ENCODE data around the gene CDK14.

The CDK14 gene

GRCh38 chr7:91165006-91165845, 569.1 kb downstream of the CDK14 start:
- H3K4me1 ChIP-seq (ENCODE audit: insufficient read depth, low read length): no peaks in the 10 kb centered on the region
- no peaks in the 10 kb centered on the region for H4K20me1 ChIP-seq (ENCODE audit: insufficient read depth, low read length)
- H2AFZ ChIP-seq (ENCODE audit: low read depth, low read length): no peak overlapping the region
- TF ChIP-seq EZH2 (IDR thresholded peaks at IDR 0.05; ENCODE audit: borderline replicate concordance, low read depth, low read length, severe bottlenecking): no peak
- no peak for TF ChIP-seq CTCF (IDR thresholded peaks at IDR 0.05; ENCODE audit: borderline replicate concordance, extremely low read depth, low read length, poor library complexity, severe bottlenecking)
- H3K27me3 ChIP-seq (ENCODE audit: insufficient read depth, low read length, poor library complexity): peaks cover 3% of the 10 kb centered on the region
- no peak overlapping the region for H3K9ac ChIP-seq (ENCODE audit: low read depth, low read length)
- no peaks in the 10 kb centered on the region for H3K36me3 ChIP-seq (ENCODE audit: insufficient read depth, low read length)
- no peaks in the 10 kb centered on the region for H3K79me2 ChIP-seq (ENCODE audit: insufficient read depth, low read length)
- no peak overlapping the region for H3K4me2 ChIP-seq (ENCODE audit: insufficient read depth, low read length)
- no peak for ATAC-seq (ENCODE audit: insufficient read depth, low read depth)
- H3K4me3 ChIP-seq (ENCODE audit: low read depth in 1 of 2, low read length in 2 of 2): no peak overlapping the region
- DNase-seq: no peak
- H3K9me3 ChIP-seq (ENCODE audit: insufficient read depth, low read length, severe bottlenecking): no peaks in the 10 kb centered on the region
- H3K27ac ChIP-seq (ENCODE audit: low read length): no peak overlapping the region

- H3K27me3 ChIP-seq (ENCODE audit: insufficient read depth, low read length, poor library complexity): peaks cover 3% of the 10 kb centered on the region
- no peak overlapping the region for H2AFZ ChIP-seq (ENCODE audit: low read depth, low read length)
- no peak for DNase-seq
- H3K4me2 ChIP-seq (ENCODE audit: insufficient read depth, low read length): no peak overlapping the region
- no peak overlapping the region for H3K9ac ChIP-seq (ENCODE audit: low read depth, low read length)
- no peaks in the 10 kb centered on the region for H3K79me2 ChIP-seq (ENCODE audit: insufficient read depth, low read length)
- no peaks in the 10 kb centered on the region for H4K20me1 ChIP-seq (ENCODE audit: insufficient read depth, low read length)
- no peaks in the 10 kb centered on the region for H3K4me1 ChIP-seq (ENCODE audit: insufficient read depth, low read length)
- H3K4me3 ChIP-seq (ENCODE audit: low read depth in 1 of 2, low read length in 2 of 2): no peak overlapping the region
- TF ChIP-seq EZH2 (IDR thresholded peaks at IDR 0.05; ENCODE audit: borderline replicate concordance, low read depth, low read length, severe bottlenecking): no peak
- TF ChIP-seq CTCF (IDR thresholded peaks at IDR 0.05; ENCODE audit: borderline replicate concordance, extremely low read depth, low read length, poor library complexity, severe bottlenecking): no peak
- H3K9me3 ChIP-seq (ENCODE audit: insufficient read depth, low read length, severe bottlenecking): no peaks in the 10 kb centered on the region
- H3K27ac ChIP-seq (ENCODE audit: low read length): no peak overlapping the region
- no peaks in the 10 kb centered on the region for H3K36me3 ChIP-seq (ENCODE audit: insufficient read depth, low read length)
- ATAC-seq (ENCODE audit: insufficient read depth, low read depth): no peak
Observed at GRCh38 chr7:91165846-91166230, 569.7 kb downstream of the CDK14 start.

GRCh38 chr7:91168871-91169829, 573.0 kb downstream of the CDK14 start:
- Histone ChIP-seq H3K27ac (ENCODE audit: low read length) (no peak overlapping the region), H2AFZ (ENCODE audit: low read depth, low read length) (no peak overlapping the region)
- TF ChIP-seq EZH2 (IDR thresholded peaks at IDR 0.05; ENCODE audit: borderline replicate concordance, low read depth, low read length, severe bottlenecking) (no peak), CTCF (IDR thresholded peaks at IDR 0.05; ENCODE audit: borderline replicate concordance, extremely low read depth, low read length, poor library complexity, severe bottlenecking) (no peak)

More at GRCh38 chr7:91168871-91169829, 573.0 kb downstream of the CDK14 start:
- ATAC-seq (ENCODE audit: insufficient read depth, low read depth): no peak
- Histone ChIP-seq H3K9me3 (ENCODE audit: insufficient read depth, low read length, severe bottlenecking) (no peaks in the 10 kb centered on the region), H3K4me3 (ENCODE audit: low read depth in 1 of 2, low read length in 2 of 2) (no peak overlapping the region), H3K79me2 (ENCODE audit: insufficient read depth, low read length) (no peaks in the 10 kb centered on the region), H3K27me3 (ENCODE audit: insufficient read depth, low read length, poor library complexity) (no peaks in the 10 kb centered on the region), H3K4me1 (ENCODE audit: insufficient read depth, low read length) (no peaks in the 10 kb centered on the region), H3K36me3 (ENCODE audit: insufficient read depth, low read length) (no peaks in the 10 kb centered on the region), H3K4me2 (ENCODE audit: insufficient read depth, low read length) (no peak overlapping the region), H4K20me1 (ENCODE audit: insufficient read depth, low read length) (no peaks in the 10 kb centered on the region), H3K9ac (ENCODE audit: low read depth, low read length) (no peak overlapping the region)
- DNase-seq: no peak

All from DND-41 (cell line).